Nephron (organoid): ENCODE measurements around the gene SAP30L.

ENCODE experiments used
- H3K27ac Mint-ChIP-seq, 3 experiments: 2 replicates each; pipeline ENCODE4 v1.8.0; 2020; ENCODE audit warnings: mixed read lengths in 3 of 3, mild to moderate bottlenecking in 2 of 3, moderate library complexity in 1 of 3
- H3K27me3 Mint-ChIP-seq: 2 replicates; pipeline ENCODE4 v1.8.0; 2021; ENCODE audit warnings: low read depth, mild to moderate bottlenecking, moderate library complexity, mixed read lengths
- H3K36me3 Mint-ChIP-seq: 2 replicates; pipeline ENCODE4 v1.8.0; 2020; ENCODE audit warnings: low read depth, mixed read lengths
- H3K4me1 Mint-ChIP-seq: 2 replicates; pipeline ENCODE4 v1.8.0; 2020; ENCODE audit warnings: mixed read lengths
- H3K4me3 Mint-ChIP-seq, 3 experiments: 2 replicates each; pipeline ENCODE4 v1.8.0; 2020; ENCODE audit warnings: mild to moderate bottlenecking in 3 of 3, mixed read lengths in 3 of 3, moderate library complexity in 2 of 3
- H3K9me3 Mint-ChIP-seq: 2 replicates; pipeline ENCODE4 v1.8.0; 2020; ENCODE audit warnings: mixed read lengths
- CTCF ChIP-seq, 3 experiments: fragments of 200-600 bp; sonication (generic); IDR thresholded peaks; one replicate each; pipeline ENCODE4 v1.5.0; 2021; ENCODE audit warnings: antibody characterized with exemption in 3 of 3; ENCODE audit not compliant: unreplicated experiment in 3 of 3

SAP30L gene

GRCh38 chr5:154467655-154468354 lies 22.0 kb downstream of the SAP30L start:
- no peak overlapping the region for H3K4me3 Mint-ChIP-seq
- no peak overlapping the region for H3K27ac Mint-ChIP-seq
- H3K36me3 Mint-ChIP-seq: no peaks in the 10 kb centered on the region

DNA sequence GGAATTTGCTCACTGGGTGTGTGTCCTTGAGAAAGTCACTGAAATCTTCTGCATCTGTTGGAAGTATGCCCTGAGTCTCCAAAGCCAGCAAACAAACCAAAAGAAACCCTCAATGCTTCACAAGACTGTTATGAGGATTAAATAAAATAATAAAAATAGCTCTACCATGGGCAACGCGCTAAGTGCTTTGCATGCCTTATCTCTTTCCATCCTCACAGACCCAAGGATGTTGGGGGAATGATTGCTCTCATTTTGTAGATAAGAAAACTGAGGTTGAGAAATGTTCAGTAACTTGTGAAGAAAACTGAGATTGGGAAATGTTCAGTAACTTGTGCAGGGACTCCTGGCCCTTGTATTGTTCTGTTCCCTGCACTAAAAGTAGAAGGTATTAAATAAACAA lies 24.3 kb downstream of the SAP30L start:
- peaks cover 21% of the 10 kb centered on the region for H3K4me1 Mint-ChIP-seq
- peaks cover 97% of the 10 kb centered on the region for H3K27me3 Mint-ChIP-seq
- H3K9me3 Mint-ChIP-seq: no peaks in the 10 kb centered on the region
- TF ChIP-seq CTCF (IDR thresholded peaks at IDR 0.05; ENCODE audit: unreplicated experiment in 3 of 3): no peak
- H3K4me3 Mint-ChIP-seq: no peak overlapping the region
- H3K36me3 Mint-ChIP-seq: no peaks in the 10 kb centered on the region
- H3K27ac Mint-ChIP-seq: no peak overlapping the region

More at GRCh38 chr5:154467655-154468354, 22.0 kb downstream of the SAP30L start:
- Mint-ChIP-seq H3K4me1 (no peaks in the 10 kb centered on the region), H3K9me3 (no peaks in the 10 kb centered on the region), H3K27me3 (peaks cover 85% of the 10 kb centered on the region)
- TF ChIP-seq CTCF (IDR thresholded peaks at IDR 0.05; ENCODE audit: unreplicated experiment in 3 of 3): peak; percentile 93 to 96 (median 93)

GRCh38 chr5:154470947-154471870 lies 25.4 kb downstream of the SAP30L start:
- H3K36me3 Mint-ChIP-seq: no peaks in the 10 kb centered on the region
- H3K4me3 Mint-ChIP-seq: no peak overlapping the region
- peaks cover 28% of the 10 kb centered on the region for H3K4me1 Mint-ChIP-seq
- H3K27ac Mint-ChIP-seq: no peak overlapping the region
- no peaks in the 10 kb centered on the region for H3K9me3 Mint-ChIP-seq
- H3K27me3 Mint-ChIP-seq: peaks cover 99% of the 10 kb centered on the region
- TF ChIP-seq CTCF (IDR thresholded peaks at IDR 0.05; ENCODE audit: unreplicated experiment in 3 of 3): no peak

DNA sequence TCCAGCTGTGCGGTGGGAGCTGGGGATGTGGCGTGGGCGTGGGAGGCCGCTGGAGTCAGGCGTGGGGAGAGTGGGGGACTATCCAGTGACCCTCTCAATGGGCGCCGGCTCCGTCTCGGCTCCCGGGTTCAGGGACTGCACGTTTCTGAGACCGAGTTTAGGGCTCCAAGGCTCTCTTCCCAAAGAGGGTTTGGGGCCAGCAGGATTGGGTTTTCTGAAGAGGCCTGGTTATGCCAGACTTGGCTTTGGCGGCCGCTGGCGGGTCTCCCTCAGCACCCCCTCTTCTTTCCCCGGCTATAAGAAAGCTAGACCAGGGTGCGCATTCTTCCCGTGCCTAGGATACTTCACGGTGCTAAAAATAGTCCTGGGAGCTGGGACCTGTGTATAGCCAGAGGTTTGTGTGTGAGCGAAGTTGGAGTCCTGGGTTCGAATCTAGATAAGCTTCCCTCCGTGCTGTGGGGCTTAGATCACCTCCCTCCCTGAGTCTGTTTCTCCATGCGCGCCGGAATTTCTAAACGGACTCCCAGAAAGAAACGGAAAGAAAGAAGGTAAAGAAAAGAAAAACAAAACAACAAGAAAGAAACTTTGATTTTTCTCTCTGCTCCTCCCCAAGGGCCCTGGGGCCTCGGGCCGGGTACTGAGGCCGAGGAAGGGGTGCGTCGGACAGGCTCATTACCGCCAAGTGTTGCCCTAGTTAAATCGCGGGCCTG lies 27.2 kb downstream of the SAP30L start:
- H3K36me3 Mint-ChIP-seq: no peaks in the 10 kb centered on the region
- TF ChIP-seq CTCF (IDR thresholded peaks at IDR 0.05; ENCODE audit: unreplicated experiment in 3 of 3): no peak
- peaks cover 38% of the 10 kb centered on the region for H3K4me1 Mint-ChIP-seq
- H3K27ac Mint-ChIP-seq: no peak overlapping the region
- H3K9me3 Mint-ChIP-seq: no peaks in the 10 kb centered on the region
- peaks cover 99% of the 10 kb centered on the region for H3K27me3 Mint-ChIP-seq
- peak overlapping the region; percentile 27 to 51 (median 50) for H3K4me3 Mint-ChIP-seq

- no peak overlapping the region for H3K4me3 Mint-ChIP-seq
- no peak for TF ChIP-seq CTCF (IDR thresholded peaks at IDR 0.05; ENCODE audit: unreplicated experiment in 3 of 3)
- no peak overlapping the region for H3K27ac Mint-ChIP-seq
- peaks cover 38% of the 10 kb centered on the region for H3K4me1 Mint-ChIP-seq
- H3K27me3 Mint-ChIP-seq: peaks cover 99% of the 10 kb centered on the region
- H3K36me3 Mint-ChIP-seq: no peaks in the 10 kb centered on the region
- no peaks in the 10 kb centered on the region for H3K9me3 Mint-ChIP-seq
Measured at GRCh38 chr5:154473581-154474283, 27.9 kb downstream of the SAP30L start.
